NCI-H69 (cell line): ENCODE data around the gene ROR1.
A peak's percentile ranks its signal among the peaks of the same experiment; 100 is the strongest.
"Not testable (repeated sequence)": the region's sequence is repeated elsewhere in the genome, so short reads cannot be mapped to it uniquely, and the experiment has no call there.

ENCODE experiments used
- DNase-seq: peaks from one replicate; lab custom pipeline; 2025; lab: John Stamatoyannopoulos, UW

The ROR1 gene

GRCh38 chr1:63759778-63760177, 14.0 kb upstream of the ROR1 start:
- no peak for DNase-seq

GRCh38 chr1:63770381-63770780, 3.4 kb upstream of the ROR1 start:
- DNase-seq, result peak; percentile 7

- no peak for DNase-seq
Measured at GRCh38 chr1:63772201-63772600, 1.6 kb upstream of the ROR1 start.

- peak; percentile 34 for DNase-seq
Measured at GRCh38 chr1:63772876-63773275, 941 bp upstream of the ROR1 start.

- DNase-seq, result no peak
Measured at GRCh38 chr1:63773496-63773814, 362 bp upstream of the ROR1 start.

- DNase-seq, result peak; percentile 83
Measured at GRCh38 chr1:63774617-63775417, 1.0 kb downstream of the ROR1 start.

- DNase-seq, result peak; percentile 83
Measured at GRCh38 chr1:63775418-63776127, 1.8 kb downstream of the ROR1 start.

- DNase-seq, result peak; percentile 15
Measured at GRCh38 chr1:63777286-63777685, 3.5 kb downstream of the ROR1 start.

GRCh38 chr1:63777965-63778880, 4.4 kb downstream of the ROR1 start:
- DNase-seq, result peak; percentile 29

GRCh38 chr1:63779338-63780211, 5.8 kb downstream of the ROR1 start:
- peak; percentile 31 for DNase-seq

GRCh38 chr1:63780565-63780964, 6.7 kb downstream of the ROR1 start:
- DNase-seq, result no peak

GRCh38 chr1:63782982-63783381, 9.2 kb downstream of the ROR1 start:
- DNase-seq, result no peak

- no peak for DNase-seq
Measured at GRCh38 chr1:63784083-63784482, 10.3 kb downstream of the ROR1 start.

- peak; percentile 29 for DNase-seq
Measured at GRCh38 chr1:63784489-63785390, 10.9 kb downstream of the ROR1 start.

- DNase-seq, result not testable (repeated sequence)
Measured at GRCh38 chr1:63787270-63787669, 13.5 kb downstream of the ROR1 start.

GRCh38 chr1:63787875-63788274, 14.1 kb downstream of the ROR1 start:
- DNase-seq, result peak; percentile 25

GRCh38 chr1:63789856-63790605, 16.2 kb downstream of the ROR1 start:
- peak; percentile 40 for DNase-seq

- DNase-seq, result peak; percentile 55
Measured at GRCh38 chr1:63790989-63791388, 17.2 kb downstream of the ROR1 start.

- DNase-seq, result no peak
Measured at GRCh38 chr1:63792152-63792551, 18.3 kb downstream of the ROR1 start.
